ENCODE results near the gene ZAR1.
"Not testable (repeated sequence)": the region's sequence is repeated elsewhere in the genome, so short reads cannot be mapped to it uniquely, and the experiment has no call there.

The ZAR1 gene, protein sequence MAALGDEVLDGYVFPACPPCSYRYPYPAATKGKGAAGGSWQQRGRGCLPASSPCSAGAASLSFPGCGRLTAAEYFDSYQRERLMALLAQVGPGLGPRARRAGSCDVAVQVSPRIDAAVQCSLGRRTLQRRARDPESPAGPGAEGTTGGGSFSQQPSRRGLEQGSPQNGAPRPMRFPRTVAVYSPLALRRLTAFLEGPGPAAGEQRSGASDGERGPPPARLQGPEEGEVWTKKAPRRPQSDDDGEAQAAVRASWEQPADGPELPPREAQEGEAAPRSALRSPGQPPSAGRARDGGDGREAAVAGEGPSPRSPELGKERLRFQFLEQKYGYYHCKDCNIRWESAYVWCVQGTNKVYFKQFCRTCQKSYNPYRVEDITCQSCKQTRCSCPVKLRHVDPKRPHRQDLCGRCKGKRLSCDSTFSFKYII

DNA sequence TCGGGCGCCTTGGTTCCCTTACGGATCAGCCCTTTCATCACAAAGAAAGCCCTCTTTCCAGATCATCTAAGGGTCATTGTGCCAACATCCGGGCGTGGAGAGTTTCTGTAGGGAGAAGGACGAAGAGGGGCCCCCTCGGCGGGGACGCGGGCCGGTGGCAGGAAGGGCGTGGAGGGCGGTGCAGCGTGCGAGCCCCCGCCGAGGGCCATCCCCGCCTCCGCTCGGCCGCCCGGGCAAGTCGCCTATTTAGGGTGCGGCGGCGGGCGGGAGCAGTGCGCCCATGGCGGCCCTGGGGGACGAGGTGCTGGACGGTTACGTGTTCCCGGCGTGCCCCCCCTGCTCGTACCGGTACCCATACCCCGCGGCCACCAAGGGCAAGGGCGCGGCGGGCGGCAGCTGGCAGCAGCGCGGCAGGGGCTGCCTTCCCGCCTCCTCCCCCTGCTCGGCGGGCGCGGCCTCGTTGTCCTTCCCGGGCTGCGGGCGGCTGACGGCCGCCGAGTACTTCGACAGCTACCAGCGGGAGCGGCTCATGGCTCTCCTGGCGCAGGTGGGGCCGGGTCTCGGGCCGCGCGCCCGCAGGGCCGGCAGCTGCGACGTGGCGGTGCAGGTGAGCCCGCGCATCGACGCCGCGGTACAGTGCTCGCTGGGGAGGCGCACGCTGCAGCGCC lies at the start of gene ZAR1:
Gene ZAR1, plus strand, starts transcription at position 241 of the 668 bp plus-strand sequence. Its CDS starts 40 bp downstream, at position 281.
- peak; percentile 58 for DNase-seq

DNA sequence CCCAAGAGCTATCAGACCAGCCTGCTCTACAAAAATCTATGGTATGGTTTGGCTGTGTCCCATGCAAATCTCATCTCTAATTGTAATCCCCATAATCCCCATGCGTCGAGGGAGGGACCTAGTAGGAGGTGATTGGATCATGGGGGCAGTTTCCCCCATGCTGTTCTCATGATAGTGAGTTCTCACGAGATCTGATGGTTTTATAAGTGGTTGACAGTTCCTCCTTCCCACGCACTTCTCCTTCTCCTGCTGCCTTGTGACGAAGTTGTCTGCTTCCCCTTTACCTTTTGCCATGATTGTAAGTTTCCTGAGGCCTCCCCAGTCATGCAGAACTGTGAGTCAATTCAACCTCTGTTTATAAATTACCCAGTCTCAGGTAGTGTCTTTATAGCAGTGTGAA lies 49.1 kb upstream of the ZAR1 start:
- not testable (repeated sequence) for DNase-seq

DNA sequence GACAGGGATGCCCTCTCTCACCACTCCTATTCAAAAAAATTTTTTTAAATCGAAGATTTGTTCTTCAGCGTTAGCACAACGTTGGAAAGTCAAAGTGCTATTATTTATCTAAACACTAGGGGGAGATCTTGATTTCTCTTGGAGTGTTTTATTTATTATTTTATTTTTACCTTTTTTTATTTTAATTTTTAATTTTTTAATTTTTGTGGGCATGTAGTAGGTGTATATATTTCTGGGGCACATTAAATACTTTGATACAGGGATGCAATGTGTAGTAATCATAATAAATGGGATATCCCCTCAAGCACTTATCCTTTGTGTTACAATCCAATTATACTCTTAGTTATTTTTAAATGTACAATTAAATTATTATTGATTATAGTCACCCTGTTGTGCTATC lies 44.3 kb upstream of the ZAR1 start:
- no peak for DNase-seq

DNA sequence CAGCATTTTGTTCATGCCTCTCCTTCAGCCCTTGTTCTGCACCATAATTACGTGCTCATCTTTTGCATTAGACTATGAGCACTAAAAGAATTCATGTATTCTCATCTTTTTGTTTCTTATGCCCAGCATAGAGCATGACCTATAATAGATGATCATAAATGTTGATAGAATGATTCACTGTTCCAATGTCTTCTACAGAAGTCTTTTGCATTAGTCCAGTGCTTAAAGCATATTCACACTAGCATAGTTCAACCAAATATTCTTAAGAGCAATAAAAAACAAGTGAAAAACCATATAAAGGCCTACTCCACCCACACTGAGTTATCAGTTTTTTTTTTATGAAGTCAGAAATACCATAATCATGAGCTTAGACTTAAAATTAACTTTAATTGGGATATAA lies 43.4 kb upstream of the ZAR1 start:
- no peak for DNase-seq

DNA sequence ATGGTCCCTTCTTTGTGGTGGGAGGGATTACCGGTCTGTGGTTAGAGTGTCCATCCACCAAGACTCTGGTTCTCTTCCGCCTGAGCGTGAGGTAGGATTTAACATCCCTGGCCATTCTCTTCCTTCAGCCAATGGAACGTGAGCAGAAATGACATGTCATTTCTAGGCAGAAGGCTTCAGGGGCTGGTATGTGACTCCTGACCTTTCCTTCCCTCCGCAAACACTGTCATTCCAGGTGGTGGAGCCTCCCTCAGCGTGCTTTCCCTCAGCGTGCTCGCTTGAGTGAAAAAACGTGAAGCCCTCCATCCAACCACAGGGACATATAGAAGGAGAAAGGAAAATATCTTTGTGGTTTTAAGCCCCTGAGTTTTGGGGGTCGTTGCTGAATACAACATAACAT lies 40.9 kb upstream of the ZAR1 start:
- DNase-seq, result no peak

DNA sequence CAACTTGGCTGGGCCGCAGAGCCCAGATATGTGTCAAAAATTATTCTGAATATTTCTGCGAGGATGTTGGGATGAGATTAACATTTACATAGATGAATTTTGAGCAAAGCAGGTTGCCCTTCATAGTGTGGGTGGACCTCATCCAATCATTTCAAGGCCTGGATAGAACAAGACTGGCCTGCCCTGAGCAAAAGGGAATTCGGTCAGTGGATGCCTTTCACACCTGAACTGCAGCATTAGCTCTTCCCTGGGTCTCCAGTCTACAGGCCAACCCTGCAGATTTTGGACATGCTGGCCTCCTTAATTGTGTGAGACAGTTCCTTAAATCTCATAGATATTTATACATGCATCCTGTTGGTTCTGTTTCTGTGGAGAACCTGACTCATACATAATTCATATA lies 39.3 kb upstream of the ZAR1 start:
- no peak for DNase-seq

DNA sequence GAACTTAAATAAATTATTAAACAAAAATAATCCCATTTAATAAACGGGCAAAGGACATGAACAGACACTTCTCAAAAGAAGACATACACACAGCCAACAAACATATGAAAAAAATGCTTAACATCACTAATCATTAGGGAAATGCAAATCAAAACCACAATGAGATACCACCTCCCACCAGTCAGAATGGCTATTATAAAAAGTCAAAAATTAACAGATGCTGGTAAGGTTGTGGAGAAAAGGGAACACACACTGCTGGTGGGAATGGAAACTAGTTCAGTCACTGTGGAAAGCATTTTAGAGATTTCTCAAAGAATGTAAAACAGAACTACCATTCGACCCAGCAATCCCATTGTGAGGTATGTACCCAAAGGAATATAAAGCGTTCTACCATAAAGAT lies 38.4 kb upstream of the ZAR1 start:
- DNase-seq, result not testable (repeated sequence)

DNA sequence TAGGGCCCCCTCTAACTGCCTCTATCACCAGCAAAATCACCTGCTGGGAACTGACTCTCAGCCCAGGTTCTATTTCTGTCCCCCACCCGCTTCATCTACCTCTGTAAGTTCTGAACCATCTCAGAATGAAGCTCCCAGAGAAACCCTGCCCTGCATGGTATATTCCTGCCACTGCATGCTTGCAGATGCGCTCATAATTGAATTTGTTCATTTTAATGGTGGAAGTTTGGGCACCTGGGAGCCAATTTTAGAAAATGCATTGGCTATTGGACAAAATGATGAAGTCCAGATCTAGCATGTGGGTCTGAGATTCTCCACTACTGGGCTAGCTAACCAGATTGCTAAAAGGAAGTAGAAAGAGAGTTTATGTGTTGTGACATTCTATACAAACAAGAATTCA lies 35.5 kb upstream of the ZAR1 start:
- no peak for DNase-seq

DNA sequence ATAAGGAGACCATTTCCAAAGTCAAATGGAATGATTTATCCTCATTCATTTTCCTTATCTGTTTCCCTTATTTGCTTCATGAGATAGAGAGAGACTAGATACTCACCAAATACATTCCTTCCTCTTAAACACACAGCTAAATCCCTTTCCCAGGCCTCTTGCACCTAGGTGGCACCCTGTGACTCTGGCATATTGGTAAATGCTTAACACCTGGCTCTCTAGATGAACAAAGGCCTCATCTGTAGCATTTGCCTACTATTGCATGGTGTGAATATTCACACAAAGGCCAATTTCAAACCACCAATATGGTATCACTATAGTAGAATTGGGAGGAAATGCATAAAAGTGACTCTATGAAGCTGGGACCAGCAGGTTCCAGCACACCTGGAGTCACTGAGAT lies 29.1 kb upstream of the ZAR1 start:
- DNase-seq, result no peak

DNA sequence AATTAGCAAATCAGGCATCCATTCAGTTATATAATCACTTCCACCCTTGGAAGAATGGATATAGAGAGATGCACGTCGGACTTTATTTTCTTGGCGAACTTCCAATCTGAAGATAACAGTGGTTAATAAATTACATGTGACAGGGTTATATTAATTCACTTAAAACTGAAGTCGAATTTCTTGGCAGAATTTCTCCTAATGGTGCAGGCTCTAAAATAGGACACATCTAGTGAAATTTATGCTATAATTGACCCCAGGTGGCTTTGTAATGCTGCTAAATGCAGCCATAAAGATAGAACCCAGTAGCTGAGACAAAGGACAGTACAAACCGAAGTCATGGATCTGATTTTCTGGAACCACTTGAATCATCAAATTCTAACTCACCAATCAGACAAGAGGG lies 27.7 kb upstream of the ZAR1 start:
- DNase-seq, result no peak

DNA sequence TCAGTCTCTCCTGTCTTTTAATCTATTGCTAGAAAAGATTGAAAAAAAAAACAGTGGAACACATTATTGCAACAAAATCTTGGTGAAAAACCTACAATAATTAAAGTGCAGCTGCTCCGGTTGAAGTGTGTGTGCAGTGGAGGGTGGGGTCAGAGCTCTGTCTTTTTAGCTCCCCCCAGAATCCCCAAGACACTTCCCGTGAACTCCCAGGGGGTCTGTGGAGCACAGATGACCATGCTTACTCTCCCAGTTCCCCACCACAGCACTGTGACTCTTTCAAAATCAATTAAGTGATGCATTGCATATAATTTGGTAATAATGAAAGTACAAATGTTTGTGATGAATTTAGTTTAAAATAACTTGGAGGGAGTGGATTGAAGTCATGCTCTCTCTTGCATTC lies 22.6 kb upstream of the ZAR1 start:
- no peak for DNase-seq

DNA sequence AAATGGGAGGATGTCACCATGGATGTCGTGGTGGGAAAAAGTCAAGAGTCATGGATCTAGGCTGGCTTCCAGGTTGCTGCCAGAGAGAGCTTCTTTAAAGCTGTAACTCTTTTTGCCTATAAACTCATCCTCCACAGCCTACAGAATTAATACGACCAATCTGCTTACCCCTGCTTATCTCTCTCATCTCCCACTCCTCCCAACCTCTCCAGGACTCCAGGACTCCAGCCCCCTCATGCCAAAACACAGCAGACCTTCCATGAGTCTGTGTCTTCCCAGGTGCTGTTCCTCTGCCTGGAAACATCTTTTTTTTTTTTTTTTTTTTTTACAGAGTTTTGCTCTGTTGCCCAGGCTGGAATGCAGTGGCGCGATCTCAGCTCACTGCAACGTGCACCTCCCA lies 22.2 kb upstream of the ZAR1 start:
- DNase-seq, result no peak

DNA sequence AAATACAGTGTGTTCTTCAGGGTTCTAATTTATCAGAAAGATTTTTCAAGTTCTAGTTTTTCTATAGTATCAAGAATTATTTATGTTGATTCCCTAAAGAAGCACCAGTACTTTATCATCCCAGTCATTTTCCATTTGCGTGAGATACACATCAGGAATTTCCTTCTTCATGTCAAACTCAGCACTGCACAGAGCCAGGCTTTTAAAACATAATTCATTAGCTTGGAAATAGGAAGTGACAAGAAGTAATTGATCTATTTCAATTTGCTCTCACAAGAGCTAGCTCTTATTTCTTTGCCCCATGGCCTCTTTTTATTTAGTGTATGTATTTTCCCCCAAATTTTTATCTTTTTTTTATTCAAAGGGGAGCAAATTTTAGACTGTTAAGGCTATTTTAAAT lies 19.9 kb upstream of the ZAR1 start:
- no peak for DNase-seq

DNA sequence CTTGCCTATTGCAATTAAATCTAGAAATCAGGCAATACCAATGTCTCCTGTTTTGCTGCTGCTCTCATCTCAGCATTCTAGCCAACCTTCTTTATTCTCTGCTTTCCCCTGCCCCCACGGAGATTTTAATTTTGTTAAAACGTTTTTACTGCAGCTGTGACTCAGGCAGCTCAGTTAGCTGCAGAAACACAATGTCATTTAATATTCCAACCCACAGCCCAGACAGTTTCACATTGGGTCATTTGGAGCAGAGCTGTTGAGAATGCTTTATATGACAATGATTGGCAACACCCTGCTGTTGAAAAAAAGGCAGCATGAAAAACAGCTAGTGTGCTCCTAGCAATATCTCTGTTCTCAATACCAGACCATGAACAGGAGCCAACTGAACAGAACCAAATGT lies 19.5 kb upstream of the ZAR1 start:
- no peak for DNase-seq

DNA sequence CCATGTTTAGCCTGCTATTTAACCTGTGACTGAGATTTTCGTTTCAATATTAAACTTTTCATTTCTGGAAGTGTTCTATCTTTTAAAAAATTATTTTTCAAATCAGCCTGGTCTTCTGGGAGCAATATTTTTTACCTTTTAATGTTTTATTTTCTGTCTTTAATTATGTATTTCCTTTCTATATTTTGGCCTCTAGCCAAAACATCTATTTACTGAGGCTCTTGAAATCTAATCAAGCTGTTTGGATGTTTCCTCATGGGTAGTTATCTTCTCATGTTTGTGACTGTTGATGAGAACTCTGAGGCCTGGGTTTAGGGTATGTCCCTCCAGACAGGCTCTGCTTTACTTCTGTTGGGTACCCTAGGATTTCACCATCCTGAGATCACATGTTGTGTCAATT lies 17.3 kb upstream of the ZAR1 start:
- no peak for DNase-seq

DNA sequence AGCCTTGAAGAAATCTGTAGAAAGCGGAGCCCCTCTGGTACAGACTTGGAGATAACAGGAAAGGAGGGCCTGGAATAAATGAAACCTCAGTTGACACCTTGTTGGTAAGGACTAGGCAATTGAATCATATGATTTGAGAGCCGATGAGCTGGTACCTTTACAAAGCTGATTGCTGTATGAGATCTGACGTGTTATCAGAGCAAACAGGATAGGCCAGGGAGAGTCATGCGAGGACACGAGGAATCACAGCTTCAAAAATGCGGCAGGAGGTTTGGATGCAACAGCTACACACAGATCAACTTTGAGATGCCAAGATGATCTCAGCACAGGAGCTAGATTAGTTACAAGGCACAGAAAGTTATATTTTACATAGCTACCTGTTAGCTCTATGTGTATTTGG lies 14.3 kb upstream of the ZAR1 start:
- DNase-seq, result no peak

DNA sequence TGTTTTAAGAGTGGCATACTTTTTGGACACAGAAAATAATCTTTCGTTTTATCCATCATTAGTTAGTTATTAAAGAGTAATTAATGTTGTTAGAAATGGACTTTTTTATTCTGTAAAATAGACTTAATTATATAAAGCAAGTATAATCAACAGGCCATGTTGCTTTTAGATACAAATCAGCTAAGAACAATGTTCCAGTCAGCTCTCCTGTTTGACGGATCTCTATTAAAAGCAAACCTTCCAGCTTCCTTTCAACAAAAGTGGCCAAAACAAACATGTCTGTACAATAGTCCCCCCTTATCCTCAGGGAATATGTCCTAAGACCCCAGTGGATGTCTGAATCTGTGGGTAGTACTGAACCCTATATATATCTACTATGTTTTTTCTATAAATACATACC lies 11.8 kb upstream of the ZAR1 start:
- DNase-seq, result no peak

DNA sequence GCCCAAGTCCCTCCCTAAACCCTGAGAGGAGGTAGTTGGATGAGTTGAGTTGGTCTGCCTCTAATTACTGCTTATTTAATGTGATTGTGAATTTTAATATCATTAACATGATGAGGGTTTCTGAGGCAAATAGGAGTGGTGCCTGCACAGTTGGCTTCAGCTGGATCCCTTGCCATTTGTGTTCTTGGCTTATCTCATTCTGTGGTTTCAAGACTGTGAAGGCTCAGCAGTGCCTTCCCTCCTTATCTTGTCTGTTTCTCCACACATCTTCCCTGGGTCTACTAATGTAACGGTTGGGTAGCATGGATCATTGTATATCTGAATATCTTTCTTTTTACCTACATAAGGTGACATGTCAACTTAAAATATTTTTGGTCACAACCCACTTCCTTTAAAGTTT lies 8.5 kb upstream of the ZAR1 start:
- no peak for DNase-seq

DNA sequence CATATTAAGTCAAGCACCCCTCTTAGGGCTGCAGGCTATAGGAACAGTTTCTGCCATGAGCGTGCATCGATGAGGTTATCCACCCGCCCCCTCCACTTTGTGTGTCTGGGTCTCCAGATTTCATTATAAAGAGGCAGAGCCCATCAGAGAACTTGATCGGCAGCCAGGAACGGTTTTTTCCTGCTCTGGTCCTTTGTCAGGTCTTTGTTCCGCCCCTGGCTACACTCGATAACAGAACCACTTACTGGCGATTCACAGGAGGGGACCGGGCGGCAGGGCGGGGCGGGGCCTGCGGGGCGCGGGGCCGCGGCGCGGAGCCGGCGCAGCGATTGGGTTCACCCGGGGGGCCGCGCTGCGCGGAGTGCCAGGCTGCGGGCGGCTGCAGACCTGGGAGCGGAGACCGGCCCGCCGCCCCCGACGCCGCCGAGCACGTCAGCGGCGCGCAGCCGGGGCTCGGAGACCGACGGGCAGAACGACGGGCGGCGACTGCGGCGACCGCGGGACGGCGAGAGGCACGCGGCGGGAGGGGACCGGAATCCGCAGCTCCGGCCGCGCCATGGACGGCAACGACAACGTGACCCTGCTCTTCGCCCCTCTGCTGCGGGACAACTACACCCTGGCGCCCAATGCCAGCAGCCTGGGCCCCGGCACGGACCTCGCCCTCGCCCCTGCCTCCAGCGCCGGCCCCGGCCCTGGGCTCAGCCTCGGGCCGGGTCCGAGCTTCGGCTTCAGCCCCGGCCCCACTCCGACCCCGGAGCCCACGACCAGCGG lies 6.9 kb upstream of the ZAR1 start, which contains the start of gene SLC10A4:
Gene SLC10A4, plus strand, starts transcription at position 338 of the 771 bp plus-strand sequence. Its CDS starts 219 bp downstream, at position 557.
- peak; percentile 60 for DNase-seq

DNA sequence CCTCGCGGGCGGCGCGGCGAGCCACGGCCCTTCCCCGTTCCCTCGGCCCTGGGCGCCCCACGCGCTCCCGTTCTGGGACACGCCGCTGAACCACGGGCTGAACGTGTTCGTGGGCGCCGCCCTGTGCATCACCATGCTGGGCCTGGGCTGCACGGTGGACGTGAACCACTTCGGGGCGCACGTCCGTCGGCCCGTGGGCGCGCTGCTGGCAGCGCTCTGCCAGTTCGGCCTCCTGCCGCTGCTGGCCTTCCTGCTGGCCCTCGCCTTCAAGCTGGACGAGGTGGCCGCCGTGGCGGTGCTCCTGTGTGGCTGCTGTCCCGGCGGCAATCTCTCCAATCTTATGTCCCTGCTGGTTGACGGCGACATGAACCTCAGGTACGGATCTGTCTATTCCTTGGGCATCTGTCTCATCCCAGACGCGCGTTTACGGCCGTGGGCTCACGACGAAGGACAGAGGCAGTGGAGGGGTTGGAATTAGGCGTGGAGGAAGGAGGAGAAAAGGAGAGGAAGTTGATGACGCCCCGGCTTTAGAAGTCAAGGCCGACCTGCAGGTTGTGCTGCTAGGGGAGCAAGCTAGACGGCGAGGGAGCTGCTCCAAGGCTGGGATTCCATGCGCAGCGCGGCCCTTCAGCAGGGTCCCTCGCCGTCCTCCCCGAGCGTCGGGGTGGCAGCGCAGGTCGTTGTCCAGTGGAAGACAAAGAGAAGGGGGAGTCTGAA lies 6.1 kb upstream of the ZAR1 start:
- no peak for DNase-seq

DNA sequence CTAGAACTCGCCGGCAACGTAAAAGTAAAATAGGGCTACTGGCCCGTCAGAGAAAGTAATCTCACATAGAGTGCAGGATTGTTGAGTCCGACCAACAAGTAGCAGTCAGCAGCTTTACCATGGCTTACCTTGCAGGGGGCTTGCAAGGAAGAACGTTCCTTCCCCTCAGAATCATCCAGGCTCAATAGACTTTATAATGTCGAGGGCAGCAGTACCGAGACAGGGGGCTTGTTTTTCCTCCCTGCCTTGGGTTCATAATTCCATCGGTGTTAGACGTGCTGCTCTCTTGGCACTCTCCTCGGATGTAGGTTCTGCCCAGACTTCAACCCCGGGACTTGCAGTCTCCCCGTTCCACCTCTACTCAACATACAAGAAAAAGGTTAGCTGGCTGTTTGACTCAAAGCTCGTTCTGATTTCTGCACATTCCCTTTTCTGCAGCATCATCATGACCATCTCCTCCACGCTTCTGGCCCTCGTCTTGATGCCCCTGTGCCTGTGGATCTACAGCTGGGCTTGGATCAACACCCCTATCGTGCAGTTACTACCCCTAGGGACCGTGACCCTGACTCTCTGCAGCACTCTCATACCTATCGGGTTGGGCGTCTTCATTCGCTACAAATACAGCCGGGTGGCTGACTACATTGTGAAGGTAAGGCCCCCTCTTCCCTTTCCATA lies 5.4 kb upstream of the ZAR1 start:
- no peak for DNase-seq

DNA sequence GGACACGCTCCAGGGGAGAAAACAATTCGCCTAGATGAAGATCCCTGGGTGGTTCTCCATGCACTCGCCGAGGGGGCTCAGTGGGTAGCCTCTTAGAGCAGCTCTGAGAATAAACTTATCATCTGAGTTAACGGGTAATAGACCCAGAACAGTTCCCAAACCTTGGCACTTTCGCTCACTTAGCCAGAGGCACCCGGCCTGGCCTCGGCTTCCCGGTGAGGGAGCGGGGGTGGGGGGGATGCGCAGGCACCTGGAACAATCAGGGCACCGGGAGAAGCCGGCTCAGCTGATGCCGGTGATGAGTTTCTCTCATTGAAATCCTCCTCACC lies 405 bp upstream of the ZAR1 start:
- DNase-seq, result no peak
